Measurements from ENCODE around the gene VWA3B.
"Not testable (repeated sequence)": the region's sequence is repeated elsewhere in the genome, so short reads cannot be mapped to it uniquely, and the experiment has no call there.

Gene VWA3B

DNA sequence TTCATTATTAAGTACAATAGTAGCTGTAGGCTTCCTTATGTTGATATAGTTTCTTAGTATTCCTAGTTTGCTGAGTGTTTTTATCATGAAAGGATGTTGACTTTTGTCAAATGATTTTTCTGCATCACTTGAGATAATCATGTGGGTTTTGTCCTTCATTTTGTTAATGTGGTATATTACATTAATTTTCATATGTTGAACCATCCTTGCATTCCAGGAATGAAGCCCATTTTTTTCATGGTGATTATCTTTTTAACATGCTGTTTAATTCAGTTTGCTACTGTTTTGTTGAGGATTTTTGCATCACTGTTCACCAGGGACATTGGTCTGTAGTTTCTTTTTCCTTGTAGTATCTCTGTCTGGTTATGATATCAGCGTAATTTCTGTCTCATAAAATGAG is 176.4 kb downstream of the VWA3B start:
- DNase-seq: no peak

GRCh38 chr2:98268225-98268624 is 181.3 kb downstream of the VWA3B start:
- DNase-seq: not testable (repeated sequence)

GRCh38 chr2:98269274-98269673 is 182.3 kb downstream of the VWA3B start:
- no peak for DNase-seq

DNA sequence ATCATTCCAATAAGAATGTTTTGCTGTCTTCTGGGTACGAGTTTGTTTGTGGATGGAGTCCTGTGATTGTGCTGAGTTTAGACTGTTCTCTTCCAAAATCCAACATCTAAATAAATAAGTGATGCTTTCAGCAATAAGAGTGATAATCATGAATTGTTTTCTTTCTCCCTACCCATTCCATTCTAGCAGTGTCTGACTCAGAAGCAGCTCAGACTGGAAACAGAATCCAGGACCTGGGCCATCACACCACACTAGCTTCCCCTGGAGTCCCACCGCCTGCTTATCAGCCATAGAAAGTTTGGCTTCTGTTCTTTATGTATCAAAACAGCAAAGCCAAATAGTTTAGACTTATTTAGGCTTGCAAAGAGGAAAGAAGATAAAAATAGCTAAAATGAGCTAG is 182.9 kb downstream of the VWA3B start:
- DNase-seq: no peak

DNA sequence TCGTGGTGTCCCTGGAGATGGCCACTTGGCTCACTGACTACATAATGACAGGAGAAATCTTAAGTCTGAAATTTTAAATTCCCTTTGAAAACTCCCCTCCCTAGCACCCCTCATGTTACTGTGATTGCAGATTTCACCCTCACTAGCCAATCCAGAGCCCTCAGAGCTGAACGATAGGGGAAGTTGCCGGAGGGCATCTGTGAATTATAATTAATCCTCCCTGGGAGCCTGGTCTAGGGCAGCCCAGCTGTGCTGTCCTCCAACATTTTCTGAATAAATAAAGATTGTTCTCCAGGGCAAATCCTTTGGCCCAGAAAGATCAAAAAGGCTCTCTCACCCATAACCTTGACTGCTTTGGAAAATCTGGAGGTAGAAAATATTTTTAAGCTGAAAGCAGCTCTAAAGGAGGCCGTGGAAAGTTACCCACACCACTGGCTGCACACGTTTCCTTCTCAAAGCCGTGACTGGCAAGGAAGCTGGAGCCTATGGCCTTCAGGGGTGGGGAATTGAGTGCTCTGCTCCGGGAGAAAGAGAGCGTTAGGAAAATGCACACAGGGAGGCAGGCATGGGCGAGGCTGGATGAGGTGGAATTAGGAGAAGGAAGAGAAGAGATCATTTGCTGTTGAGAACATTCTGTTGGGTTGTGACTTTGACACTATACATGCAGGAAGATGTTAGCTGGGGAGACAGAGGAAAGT is 190.3 kb downstream of the VWA3B start:
- DNase-seq: no peak

- DNase-seq: no peak
Observed at GRCh38 chr2:98278074-98278473, 191.1 kb downstream of the VWA3B start.

GRCh38 chr2:98280376-98281102 is 193.6 kb downstream of the VWA3B start:
- no peak for DNase-seq

GRCh38 chr2:98281607-98282006 is 194.6 kb downstream of the VWA3B start:
- no peak for DNase-seq

- DNase-seq: no peak
Observed at GRCh38 chr2:98282109-98282508, 195.1 kb downstream of the VWA3B start.

- no peak for DNase-seq
Observed at GRCh38 chr2:98293030-98293429, 206.1 kb downstream of the VWA3B start.

GRCh38 chr2:98293931-98294687 is 207.1 kb downstream of the VWA3B start:
- no peak for DNase-seq

GRCh38 chr2:98294711-98295110 is 207.7 kb downstream of the VWA3B start:
- DNase-seq: no peak

- DNase-seq: no peak
Observed at GRCh38 chr2:98295275-98295674, 208.3 kb downstream of the VWA3B start.

DNA sequence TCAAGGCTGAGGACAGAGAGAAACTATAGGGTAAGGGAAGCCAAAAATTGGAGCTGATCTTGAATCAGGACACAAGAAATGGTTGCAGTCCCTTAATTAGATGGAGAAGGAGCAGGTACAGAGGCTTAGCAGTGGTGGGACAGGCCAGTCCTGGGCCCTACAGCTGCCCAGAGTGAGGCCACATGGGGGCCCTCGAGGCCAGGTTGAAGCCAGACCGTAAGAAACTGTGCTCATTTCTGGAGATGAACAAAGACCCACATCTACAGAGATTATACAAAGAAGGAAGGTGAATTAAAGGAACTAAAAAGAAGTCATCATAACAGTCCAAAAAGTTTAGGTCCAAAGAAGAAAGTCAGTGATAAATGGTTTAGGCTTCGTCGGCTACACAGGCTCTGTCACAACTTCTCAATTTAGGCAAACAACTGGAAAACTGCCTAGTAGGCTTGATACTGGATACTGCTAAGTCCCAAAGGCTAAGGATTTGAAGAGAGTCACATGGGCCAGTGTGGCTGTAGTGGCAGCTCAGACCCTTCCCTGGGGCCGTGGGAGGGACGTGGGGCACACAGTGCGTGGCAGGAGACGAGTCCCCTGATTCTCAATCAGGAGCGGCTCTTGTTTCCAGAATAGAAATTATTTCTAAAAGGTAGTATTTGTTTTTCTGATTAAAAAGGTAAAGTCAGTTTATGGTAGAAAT is 208.9 kb downstream of the VWA3B start:
- DNase-seq: no peak

- DNase-seq: no peak
Observed at GRCh38 chr2:98296440-98296839, 209.5 kb downstream of the VWA3B start.

- DNase-seq: no peak
Observed at GRCh38 chr2:98297817-98298682, 211.1 kb downstream of the VWA3B start.

DNA sequence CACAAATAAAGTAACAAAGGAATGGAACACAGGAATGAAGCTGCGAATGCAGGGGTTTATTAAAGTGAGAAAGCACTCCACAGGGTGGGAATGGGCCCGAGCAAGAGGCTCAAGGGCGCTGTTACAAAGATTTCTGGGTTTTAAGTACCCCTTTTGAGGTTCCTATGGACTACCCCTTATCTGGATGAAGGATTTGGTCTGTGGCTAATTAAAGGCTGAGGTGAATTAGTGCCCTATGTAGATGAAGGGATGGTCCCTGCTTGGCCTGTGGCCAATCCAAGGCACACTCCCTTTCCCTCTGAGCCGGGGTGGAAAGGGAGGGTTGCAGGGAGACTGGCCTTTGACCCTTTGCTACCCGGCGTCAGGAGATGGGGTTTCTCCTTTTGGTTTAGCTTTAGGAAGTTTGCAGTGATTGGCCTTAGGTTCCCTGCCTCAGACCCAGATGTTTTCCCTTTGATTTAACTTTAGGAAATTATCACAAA is 211.8 kb downstream of the VWA3B start:
- no peak for DNase-seq

DNA sequence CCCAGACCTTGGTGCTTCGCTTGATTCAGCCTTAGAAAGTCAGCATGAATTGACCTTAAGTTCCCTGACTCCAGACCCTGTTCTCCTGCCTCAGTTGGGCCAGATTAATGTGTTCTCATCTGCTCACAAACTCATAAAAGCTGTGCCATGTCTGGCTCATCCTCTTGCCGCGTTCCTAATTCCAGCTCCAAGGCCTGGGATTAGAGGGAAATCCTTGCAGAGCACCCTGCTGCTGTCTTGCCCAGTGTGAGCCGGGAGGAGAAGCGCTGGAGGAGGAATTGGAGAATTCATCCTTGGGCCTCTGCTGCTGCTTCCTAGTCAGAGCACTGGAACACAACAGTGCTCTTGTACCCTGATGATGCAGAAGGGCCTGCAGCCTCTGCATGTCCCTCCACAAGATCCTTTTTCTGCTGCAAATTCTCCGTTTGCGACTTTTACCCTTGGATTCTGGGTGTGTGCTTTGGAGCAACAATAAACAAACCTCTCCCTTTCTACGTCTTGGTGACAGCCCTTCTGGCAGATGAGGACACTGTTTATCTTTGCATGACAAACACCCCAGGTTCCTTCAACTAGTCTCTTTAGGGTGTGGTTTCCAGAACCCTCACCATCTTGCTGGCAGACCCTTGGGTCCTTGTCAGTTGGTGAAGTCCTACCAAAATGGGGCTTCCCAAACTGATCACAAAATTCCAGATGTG is 212.4 kb downstream of the VWA3B start:
- no peak for DNase-seq

- DNase-seq: no peak
Observed at GRCh38 chr2:98300141-98300874, 213.3 kb downstream of the VWA3B start.

GRCh38 chr2:98301469-98301868 is 214.5 kb downstream of the VWA3B start:
- DNase-seq: no peak
